Right cardiac atrium (tissue), 5 donors: ENCODE measurements around the gene KLHDC4. TPM values are rescaled to one million over a fixed set of nuclear protein-coding genes. Genes with fewer than 3 reads are reported as not detected.
A peak's percentile ranks its signal among the peaks of the same experiment; 100 is the strongest.
"Not testable (repeated sequence)": the region's sequence is repeated elsewhere in the genome, so short reads cannot be mapped to it uniquely, and the experiment has no call there.

ENCODE experiments used
- ATAC-seq, 2 donors: fragments of 200-7000 bp; cut with Tn5 transposase; one replicate each; pipeline versions ENCODE4 v1.8.0 to v1.9.1; 2020; ENCODE audit warnings: moderate library complexity in 2 of 2, mild to moderate bottlenecking in 1 of 2
- DNase-seq, 3 donors: peaks; one replicate each; pipeline ENCODE4 v3.0.0-alpha.2; 2020
- H3K27ac ChIP-seq: one replicate; pipeline ENCODE4 v1.5.1; 2013; ENCODE audit warnings: mild to moderate bottlenecking, low read length, control low read depth, moderate library complexity
- H3K27me3 ChIP-seq: one replicate; pipeline ENCODE4 v1.6.1; 2013; ENCODE audit not compliant: control insufficient read depth, insufficient read depth
- H3K4me1 ChIP-seq: one replicate; pipeline ENCODE4 v1.6.1; 2013; ENCODE audit warnings: low read length; ENCODE audit not compliant: control insufficient read depth, insufficient read depth
- H3K4me3 ChIP-seq: one replicate; pipeline ENCODE4 v1.5.1; 2013; ENCODE audit warnings: low read length, control low read depth
- H3K9me3 ChIP-seq: one replicate; pipeline ENCODE4 v1.6.1; 2013; ENCODE audit warnings: low read length; ENCODE audit not compliant: control insufficient read depth
- WGBS: extraction: QIAGEN DNeasy Blood & Tissue Kit; methylation state at CpG from one replicate; pipeline ENCODE4 v1.1.7; 2013; 5-methylcytosine and 5-hydroxymethylcytosine counted together
- intact Hi-C, 4 donors: fragments of 100-400 bp; cut with DNase I; formaldehyde crosslinking; loops; one replicate each; pipeline versions ENCODE4 v1.11.0 to v1.14.0; 2022 to 2023
- polyA plus RNA-seq: library from polyadenylated mRNA; stranded (reverse); fragments of 200-250 nt; gene quantifications from one replicate; pipeline ENCODE4 v1.2.3, GENCODE V29; 2013
- total RNA-seq, 4 donors: library from RNA; stranded (reverse); fragmentation: NEBNext Ultra II Directional; extraction: Animal tissue kit (Norgen Biotek cat#: 25700); gene quantifications; one replicate each; pipeline ENCODE4 v1.2.1, GENCODE V29; 2021
- donor health status: healthy with polysubstance abuse.
- donor health status: DM: no; HTN: yes; CAD: no.
- donor health status: DM: no; HTN: no; CAD: no.
- donor health status: DM: no; HTN: yes; CAD: no; lungs with severe emphysema.
- donor health status: DM: yes; HTN: yes; CAD: no.

KLHDC4 gene
- total and polyA plus RNA-seq, 5 donors = 11.4 to 16.5 (median 14.9) TPM

DNA sequence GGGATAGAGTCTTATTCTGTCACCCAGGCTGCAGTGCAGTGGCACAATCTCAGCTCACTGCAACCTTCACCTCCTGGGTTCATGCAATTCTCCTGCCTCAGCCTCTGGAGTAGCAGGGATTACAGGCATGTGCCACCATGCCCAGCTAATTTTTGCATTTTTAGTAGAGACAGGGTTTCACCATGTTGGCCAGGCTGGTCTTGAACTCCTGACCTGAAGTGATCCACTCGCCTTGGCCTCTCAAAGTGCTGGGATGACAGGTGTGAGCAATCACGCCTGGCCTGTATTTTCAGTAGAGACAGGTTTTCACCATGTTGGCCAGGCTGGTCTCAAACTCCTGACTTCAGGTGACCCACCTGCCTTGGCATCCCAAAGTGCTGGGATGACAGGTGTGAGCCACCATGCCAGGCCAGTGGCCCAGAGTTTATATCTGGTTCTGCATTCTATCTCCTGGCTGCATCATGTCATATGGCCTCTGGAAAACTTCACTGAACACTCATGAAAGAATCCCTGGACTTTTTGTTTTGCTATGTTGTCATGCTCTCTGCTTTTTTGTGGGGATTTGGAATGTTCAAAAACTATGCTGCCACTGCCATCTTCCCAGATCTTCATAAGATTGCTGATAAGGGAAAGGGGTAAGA is 21.8 kb upstream of the KLHDC4 start:
- 79% methylated on average over 2 of the region's 2 CpGs for WGBS
- DNase-seq, H3K4me3 ChIP-seq, ATAC-seq, intact Hi-C loops, H3K9me3 ChIP-seq, H3K4me1 ChIP-seq, H3K27me3 ChIP-seq, H3K27ac ChIP-seq: not testable (repeated sequence)

GRCh38 chr16:87784812-87785211 is 19.0 kb upstream of the KLHDC4 start:
- no peaks in the 10 kb centered on the region for H3K9me3 ChIP-seq
- intact Hi-C loops = loop anchor here in 1 of 4 donors (5.0 kb wide), 1 partner anchor 87 kb away; no protein-coding TSS in a partner anchor
- no peak for DNase-seq
- H3K27me3 ChIP-seq = no peaks in the 10 kb centered on the region
- H3K4me1 ChIP-seq = no peaks in the 10 kb centered on the region
- no peak overlapping the region for H3K4me3 ChIP-seq
- WGBS = 32% methylated on average over 10 of the region's 10 CpGs
- no peak overlapping the region for H3K27ac ChIP-seq
- no peak for ATAC-seq

GRCh38 chr16:87782033-87782432 is 16.2 kb upstream of the KLHDC4 start:
- H3K27ac ChIP-seq = no peak overlapping the region
- DNase-seq (no peak), ATAC-seq (no peak)
- no peaks in the 10 kb centered on the region for H3K9me3 ChIP-seq
- no peaks in the 10 kb centered on the region for H3K27me3 ChIP-seq
- 91% methylated on average over 4 of the region's 4 CpGs for WGBS
- no peak overlapping the region for H3K4me3 ChIP-seq
- H3K4me1 ChIP-seq = no peaks in the 10 kb centered on the region
- intact Hi-C loops = loop anchor here in 1 of 4 donors (5.0 kb wide), 1 partner anchor 90 kb away; no protein-coding TSS in a partner anchor

GRCh38 chr16:87780385-87780989 is 14.7 kb upstream of the KLHDC4 start:
- 72% methylated on average over 10 of the region's 10 CpGs for WGBS
- no peak overlapping the region for H3K27ac ChIP-seq
- H3K4me3 ChIP-seq = no peak overlapping the region
- intact Hi-C loops = loop anchor here in 1 of 4 donors (5.0 kb wide), 1 partner anchor 92 kb away; no protein-coding TSS in a partner anchor
- ATAC-seq (peak in 1 of 2 donors; percentile 36), DNase-seq (peak in 2 of 3 donors; percentile 43 to 70)
- no peaks in the 10 kb centered on the region for H3K27me3 ChIP-seq
- no peaks in the 10 kb centered on the region for H3K4me1 ChIP-seq
- no peaks in the 10 kb centered on the region for H3K9me3 ChIP-seq

- intact Hi-C loops = loop anchor here in 3 of 4 donors (1.0 to 10.0 kb wide), 4 partner anchors 92 to 126 kb away; no protein-coding TSS in a partner anchor
- Histone ChIP-seq H3K27ac (no peak overlapping the region), H3K4me1 (no peaks in the 10 kb centered on the region), H3K9me3 (no peaks in the 10 kb centered on the region), H3K4me3 (no peak overlapping the region), H3K27me3 (no peaks in the 10 kb centered on the region)
- ATAC-seq = peak; percentile 90 to 92
- WGBS = 27% methylated on average over 41 of the region's 41 CpGs
- peak; percentile 90 to 96 (median 95) for DNase-seq
Observed at GRCh38 chr16:87778830-87779579, 13.2 kb upstream of the KLHDC4 start.

DNA sequence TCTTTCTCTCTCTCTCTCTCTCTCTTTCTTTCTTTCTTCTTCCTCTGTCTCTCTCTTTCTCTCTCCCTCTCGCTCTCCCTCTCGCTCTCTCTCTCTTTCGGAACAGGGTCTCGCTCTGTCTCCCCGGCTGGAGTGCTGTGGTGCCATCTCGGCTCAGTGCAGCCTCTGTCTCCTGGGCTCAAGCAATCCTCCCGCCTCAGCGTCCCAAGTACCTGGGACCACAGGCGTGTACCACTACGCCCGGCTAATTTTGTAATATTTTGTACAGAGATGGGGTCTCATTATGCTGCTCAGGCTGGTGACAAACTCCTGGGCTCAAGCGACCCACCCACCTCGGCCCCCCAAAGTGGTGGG is 12.7 kb upstream of the KLHDC4 start:
- intact Hi-C loops = loop anchor here in 2 of 4 donors (2.0 to 10.0 kb wide), 3 partner anchors 92 to 126 kb away; no protein-coding TSS in a partner anchor
- ATAC-seq (no peak), DNase-seq (no peak)
- Histone ChIP-seq H3K27me3 (no peaks in the 10 kb centered on the region), H3K4me1 (no peaks in the 10 kb centered on the region), H3K4me3 (no peak overlapping the region), H3K27ac (no peak overlapping the region), H3K9me3 (no peaks in the 10 kb centered on the region)
- WGBS = 90% methylated on average over 13 of the region's 13 CpGs

- intact Hi-C loops = loop anchor here in 2 of 4 donors (5.0 to 10.0 kb wide), 2 partner anchors 131 to 187 kb away; no protein-coding TSS in a partner anchor
- 90% methylated on average over 16 of the region's 16 CpGs for WGBS
- not testable (repeated sequence) for ATAC-seq, H3K27ac ChIP-seq, H3K4me1 ChIP-seq, H3K27me3 ChIP-seq, H3K4me3 ChIP-seq, H3K9me3 ChIP-seq, DNase-seq
Observed at GRCh38 chr16:87773836-87774235, 8.1 kb upstream of the KLHDC4 start.

DNA sequence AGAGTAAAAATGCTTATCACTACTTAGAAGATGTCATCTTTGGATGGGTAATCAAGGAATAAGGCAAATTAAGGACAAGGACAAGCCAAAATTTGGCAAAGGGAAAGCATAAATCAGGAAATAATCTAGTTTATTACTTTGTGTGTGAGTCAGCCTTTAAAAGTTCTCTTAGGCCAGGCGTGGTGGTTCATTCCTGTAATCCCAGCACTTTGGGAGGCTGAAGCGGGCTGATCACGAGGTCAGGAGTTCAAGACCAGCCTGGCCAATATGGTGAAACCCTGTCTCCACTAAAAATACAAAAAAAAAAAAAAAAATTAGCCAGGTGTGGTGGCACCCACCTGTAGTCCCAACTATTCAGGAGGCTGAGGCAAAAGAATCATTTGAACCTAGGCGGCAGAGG is 1.7 kb upstream of the KLHDC4 start:
- not testable (repeated sequence) for ATAC-seq, H3K27ac ChIP-seq
- intact Hi-C loops = loop anchor here in 3 of 4 donors (5.0 to 10.0 kb wide), 3 partner anchors 183 to 373 kb away; partner anchors contain the start of gene MAP1LC3B (in 1 of the 3)

GRCh38 chr16:87766485-87766797 is 655 bp upstream of the KLHDC4 start:
- Histone ChIP-seq H3K9me3 (no peaks in the 10 kb centered on the region), H3K4me1 (peaks cover 7% of the 10 kb centered on the region), H3K27ac (peak overlapping the region; percentile 95), H3K27me3 (no peaks in the 10 kb centered on the region), H3K4me3 (peak overlapping the region; percentile 91)
- WGBS = 49% methylated on average over 17 of the region's 17 CpGs
- DNase-seq (no peak), ATAC-seq (no peak)
- intact Hi-C loops = loop anchor here in 3 of 4 donors (5.0 to 10.0 kb wide), 3 partner anchors 182 to 372 kb away; partner anchors contain the start of gene MAP1LC3B (in 1 of the 3)

More for the DNA sequence above, 1.7 kb upstream of the KLHDC4 start:
- H3K9me3 ChIP-seq, H3K4me3 ChIP-seq, DNase-seq, H3K27me3 ChIP-seq, H3K4me1 ChIP-seq: not testable (repeated sequence)
- WGBS = 87% methylated on average over 4 of the region's 4 CpGs

DNA sequence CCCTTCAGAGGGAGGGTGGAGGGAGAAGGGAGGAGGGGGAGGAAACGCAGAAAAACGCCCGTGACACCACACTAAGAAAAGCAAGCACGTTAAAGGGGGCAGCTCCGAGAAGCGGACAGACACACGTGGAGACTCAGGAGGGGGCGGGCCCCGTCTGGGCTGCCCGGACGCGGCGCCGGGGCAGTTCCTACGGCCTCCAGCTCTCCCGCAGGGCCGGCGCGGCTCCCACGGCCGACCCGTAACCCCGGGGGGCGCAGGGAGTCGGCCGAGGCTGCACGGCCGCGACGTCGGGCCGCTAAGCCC is 362 bp downstream of the KLHDC4 start:
- DNase-seq (no peak), ATAC-seq (peak; percentile 44 to 56)
- no peaks in the 10 kb centered on the region for H3K27me3 ChIP-seq
- under 1% methylated on average over 32 of the region's 32 CpGs for WGBS
- H3K4me1 ChIP-seq = peaks cover 7% of the 10 kb centered on the region
- peak overlapping the region; percentile 91 for H3K4me3 ChIP-seq
- no peaks in the 10 kb centered on the region for H3K9me3 ChIP-seq
- H3K27ac ChIP-seq = no peak overlapping the region
- intact Hi-C loops = loop anchor here in 3 of 4 donors (5.0 to 10.0 kb wide), 3 partner anchors 181 to 371 kb away; partner anchors contain the start of gene MAP1LC3B (in 1 of the 3)
